Rectal smooth muscle tissue (tissue), 1 donor: Measurements from ENCODE around the gene GPANK1.

Experiments
- H3K27ac ChIP-seq: one replicate; pipeline ENCODE4 v1.7.0; 2013; ENCODE audit warnings: low read depth, low read length, inconsistent platforms
- H3K27me3 ChIP-seq: one replicate; pipeline ENCODE4 v1.7.0; 2013; ENCODE audit warnings: low read length; ENCODE audit not compliant: control insufficient read depth, insufficient read depth
- H3K36me3 ChIP-seq: one replicate; pipeline ENCODE4 v1.7.0; 2013; ENCODE audit warnings: low read length; ENCODE audit not compliant: control insufficient read depth, insufficient read depth
- H3K4me1 ChIP-seq: one replicate; pipeline ENCODE4 v1.7.0; 2013; ENCODE audit warnings: low read length; ENCODE audit not compliant: control insufficient read depth, insufficient read depth
- H3K4me3 ChIP-seq: one replicate; pipeline ENCODE4 v1.7.0; 2013; ENCODE audit warnings: low read length
- H3K9ac ChIP-seq: one replicate; pipeline ENCODE4 v1.7.0; 2013; ENCODE audit warnings: low read length

The GPANK1 gene

GRCh38 chr6:31702819-31703716 is 38.3 kb upstream of the GPANK1 start, which contains the start of gene ABHD16A:
Gene ABHD16A (minus strand): TSS chr6:31703324. CDS start chr6:31703281, 43 bp downstream.
- H3K4me1 ChIP-seq: peaks cover 9% of the 10 kb centered on the region
- no peaks in the 10 kb centered on the region for H3K27me3 ChIP-seq
- H3K36me3 ChIP-seq: peaks cover 9% of the 10 kb centered on the region
- H3K9ac ChIP-seq: peak within 1 kb of the TSS; percentile 97
- peak within 1 kb of the TSS; percentile 99 for H3K27ac ChIP-seq
- peak within 1 kb of the TSS; percentile 89 for H3K4me3 ChIP-seq

DNA sequence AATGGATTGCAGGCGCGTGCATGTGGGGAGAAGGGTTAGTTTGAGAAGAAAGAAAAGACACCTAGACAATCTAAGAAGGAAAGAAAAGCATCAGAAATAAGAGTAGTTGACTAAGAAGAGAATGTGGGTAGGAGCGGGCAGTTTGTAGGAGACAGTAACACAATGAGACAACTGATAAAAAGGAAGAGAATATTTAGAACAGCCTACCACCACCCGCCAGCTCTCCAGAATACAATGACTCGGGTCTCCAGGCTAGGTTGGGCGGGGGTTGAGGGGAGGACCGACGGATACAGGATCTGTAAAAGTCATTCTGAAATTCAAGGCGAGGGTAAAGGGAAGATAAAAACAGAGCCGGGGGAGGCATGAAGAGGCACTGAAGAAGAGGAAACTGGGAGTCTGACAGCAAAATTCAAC is 37.6 kb upstream of the GPANK1 start:
- Histone ChIP-seq H3K4me1 (peaks cover 9% of the 10 kb centered on the region), H3K9ac (peak overlapping the region; percentile 97), H3K4me3 (peak overlapping the region; percentile 89), H3K27me3 (no peaks in the 10 kb centered on the region), H3K27ac (peak overlapping the region; percentile 99), H3K36me3 (peaks cover 9% of the 10 kb centered on the region)

DNA sequence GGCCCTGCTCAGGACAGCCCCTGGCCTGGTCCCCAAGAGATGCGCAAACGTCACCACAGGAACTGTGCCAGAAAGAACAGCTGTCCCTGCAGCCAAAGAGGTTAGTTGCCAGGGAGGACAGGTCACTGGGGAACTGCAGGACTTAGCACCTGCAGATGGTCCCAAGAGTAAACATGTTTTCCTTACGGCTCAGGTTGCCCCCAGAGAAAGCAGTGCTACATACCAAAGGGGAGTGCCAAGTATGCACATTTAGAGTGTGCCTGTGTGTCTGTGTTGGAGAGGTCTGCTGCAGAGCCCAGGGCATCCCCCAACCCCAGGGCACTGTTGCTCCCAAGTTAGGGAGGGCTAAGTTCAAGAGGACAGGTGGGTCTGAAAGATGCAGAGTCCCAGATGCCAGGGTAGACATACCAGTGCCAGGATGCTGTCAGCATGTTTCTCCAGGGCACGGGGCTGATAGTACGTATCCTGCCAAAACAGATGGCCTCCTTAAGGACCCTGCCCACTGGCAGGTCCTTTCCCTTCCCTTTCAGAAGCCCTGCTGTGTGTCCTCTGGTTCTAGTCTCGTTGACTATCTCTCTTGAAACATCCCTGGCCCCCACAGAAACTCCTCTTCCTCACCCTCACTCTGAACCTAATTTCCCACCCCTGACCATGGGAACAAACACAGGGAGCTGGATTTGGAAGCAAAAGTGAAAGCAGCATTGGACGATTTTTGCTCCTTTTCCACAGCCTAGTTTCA is 37.0 kb upstream of the GPANK1 start:
- peak overlapping the region; percentile 99 for H3K27ac ChIP-seq
- H3K36me3 ChIP-seq: peaks cover 11% of the 10 kb centered on the region
- no peaks in the 10 kb centered on the region for H3K27me3 ChIP-seq
- peak overlapping the region; percentile 89 for H3K4me3 ChIP-seq
- peak overlapping the region; percentile 97 for H3K9ac ChIP-seq
- H3K4me1 ChIP-seq: peaks cover 9% of the 10 kb centered on the region

DNA sequence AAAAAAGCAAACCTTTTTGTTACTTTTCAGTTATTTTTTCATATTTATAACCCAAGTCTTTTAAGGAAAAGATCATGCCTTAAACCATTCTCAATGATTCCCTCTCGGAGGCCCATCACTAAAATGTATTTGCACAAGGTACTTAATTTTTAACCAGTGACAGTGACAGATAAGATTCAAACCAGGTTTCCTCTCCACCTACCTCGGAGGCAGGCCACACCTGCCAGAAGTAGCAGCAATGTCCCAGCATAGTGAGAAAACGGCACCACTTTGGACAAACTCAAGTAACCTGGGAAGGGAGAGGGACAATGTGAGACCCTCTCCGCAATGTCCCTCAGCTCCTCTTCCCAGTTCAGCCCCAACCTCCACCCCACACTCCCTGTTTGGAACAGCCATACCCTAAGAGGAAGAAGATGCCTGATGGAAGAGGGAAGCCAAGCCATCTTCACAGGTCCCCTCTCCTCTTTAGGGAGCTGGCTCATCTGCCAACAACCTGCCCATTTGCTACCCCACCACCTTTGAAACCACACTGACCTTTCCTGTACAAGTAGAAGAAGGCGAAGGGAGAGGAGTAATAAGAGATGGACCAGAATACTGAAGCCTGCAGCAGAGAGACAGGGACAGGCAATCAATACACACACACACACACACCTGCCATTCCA is 36.1 kb upstream of the GPANK1 start:
- Histone ChIP-seq H3K9ac (no peak overlapping the region), H3K27ac (no peak overlapping the region), H3K36me3 (peaks cover 12% of the 10 kb centered on the region), H3K4me1 (peaks cover 9% of the 10 kb centered on the region), H3K4me3 (peak overlapping the region; percentile 10), H3K27me3 (no peaks in the 10 kb centered on the region)

DNA sequence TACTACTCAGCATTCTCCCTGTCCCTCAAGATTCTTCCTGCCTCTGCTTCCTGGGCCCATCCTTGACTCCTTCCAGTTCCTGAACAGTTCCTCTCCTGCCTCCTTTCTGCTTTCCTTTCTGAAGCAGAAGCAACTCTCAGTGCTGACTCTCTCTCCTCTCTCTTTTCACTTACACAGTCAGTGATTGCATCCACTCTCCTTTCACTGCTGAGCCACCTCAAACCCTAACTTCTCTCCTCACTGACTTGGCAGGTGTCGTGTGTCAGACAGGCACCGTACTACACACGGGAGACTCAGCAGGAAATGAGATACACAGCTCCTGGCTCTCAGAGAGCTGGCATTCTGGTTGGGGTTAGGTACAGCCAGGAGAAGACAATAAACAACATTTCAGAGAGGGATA is 32.8 kb upstream of the GPANK1 start:
- Histone ChIP-seq H3K4me1 (peaks cover 9% of the 10 kb centered on the region), H3K36me3 (peaks cover 29% of the 10 kb centered on the region), H3K27me3 (no peaks in the 10 kb centered on the region), H3K27ac (no peak overlapping the region), H3K4me3 (no peak overlapping the region), H3K9ac (no peak overlapping the region)

- no peak overlapping the region for H3K9ac ChIP-seq
- H3K36me3 ChIP-seq: peaks cover 39% of the 10 kb centered on the region
- no peaks in the 10 kb centered on the region for H3K27me3 ChIP-seq
- H3K4me3 ChIP-seq: no peak overlapping the region
- H3K4me1 ChIP-seq: no peaks in the 10 kb centered on the region
- H3K27ac ChIP-seq: no peak overlapping the region
Measured at GRCh38 chr6:31693535-31693934, 28.7 kb upstream of the GPANK1 start.

DNA sequence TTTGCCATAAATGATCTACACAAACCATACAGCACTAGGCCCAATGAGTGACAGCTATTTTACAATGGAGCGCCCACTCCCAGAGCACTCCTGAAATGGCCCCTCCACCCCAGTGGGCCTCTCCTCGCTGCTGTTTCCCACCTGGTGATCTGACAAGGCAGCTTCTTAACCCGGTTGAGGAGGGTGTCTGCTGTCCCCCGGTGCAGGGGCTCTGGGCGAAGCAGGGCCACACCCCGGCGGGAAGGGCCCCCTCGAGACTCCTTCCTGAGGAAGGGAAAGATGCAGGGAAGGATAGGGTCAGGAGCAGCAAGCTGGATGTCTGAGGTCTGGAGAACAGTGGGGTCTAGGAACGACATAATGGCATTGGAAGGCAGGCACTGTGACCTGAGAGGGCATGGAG is 28.1 kb upstream of the GPANK1 start:
- H3K27ac ChIP-seq: no peak overlapping the region
- no peaks in the 10 kb centered on the region for H3K4me1 ChIP-seq
- H3K27me3 ChIP-seq: no peaks in the 10 kb centered on the region
- peaks cover 45% of the 10 kb centered on the region for H3K36me3 ChIP-seq
- no peak overlapping the region for H3K4me3 ChIP-seq
- H3K9ac ChIP-seq: no peak overlapping the region

GRCh38 chr6:31692353-31692752 is 27.6 kb upstream of the GPANK1 start:
- H3K27me3 ChIP-seq: no peaks in the 10 kb centered on the region
- H3K27ac ChIP-seq: no peak overlapping the region
- no peaks in the 10 kb centered on the region for H3K4me1 ChIP-seq
- H3K9ac ChIP-seq: no peak overlapping the region
- H3K36me3 ChIP-seq: peaks cover 49% of the 10 kb centered on the region
- no peak overlapping the region for H3K4me3 ChIP-seq

DNA sequence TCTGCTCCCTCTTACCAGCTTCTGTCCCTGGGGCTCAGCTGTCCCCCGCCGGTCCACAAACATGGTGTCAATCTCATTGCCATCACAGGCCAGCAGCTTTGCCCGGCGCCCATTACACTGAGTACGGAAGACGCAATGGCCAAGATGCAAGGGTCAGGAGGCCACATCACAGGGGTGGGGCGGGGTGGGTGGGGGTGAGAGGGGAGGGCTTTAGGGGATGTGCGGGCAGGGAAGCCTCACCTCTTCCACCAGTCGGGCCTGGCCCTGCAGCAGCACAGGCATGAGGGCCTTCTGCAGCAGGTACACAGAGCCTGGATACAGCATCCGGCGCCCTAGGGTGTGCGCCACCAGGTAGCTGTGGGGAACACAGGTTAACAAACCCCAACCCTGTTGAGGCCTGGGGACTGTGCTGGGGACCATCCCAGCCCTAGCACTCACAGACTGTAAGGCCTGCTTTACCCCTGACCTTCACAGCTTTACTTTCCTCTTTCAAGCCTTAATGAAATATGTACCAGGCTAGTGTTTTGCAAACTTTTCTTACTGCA is 26.8 kb upstream of the GPANK1 start:
- H3K4me1 ChIP-seq: no peaks in the 10 kb centered on the region
- no peak overlapping the region for H3K27ac ChIP-seq
- H3K27me3 ChIP-seq: no peaks in the 10 kb centered on the region
- no peak overlapping the region for H3K9ac ChIP-seq
- H3K4me3 ChIP-seq: no peak overlapping the region
- H3K36me3 ChIP-seq: peaks cover 51% of the 10 kb centered on the region

DNA sequence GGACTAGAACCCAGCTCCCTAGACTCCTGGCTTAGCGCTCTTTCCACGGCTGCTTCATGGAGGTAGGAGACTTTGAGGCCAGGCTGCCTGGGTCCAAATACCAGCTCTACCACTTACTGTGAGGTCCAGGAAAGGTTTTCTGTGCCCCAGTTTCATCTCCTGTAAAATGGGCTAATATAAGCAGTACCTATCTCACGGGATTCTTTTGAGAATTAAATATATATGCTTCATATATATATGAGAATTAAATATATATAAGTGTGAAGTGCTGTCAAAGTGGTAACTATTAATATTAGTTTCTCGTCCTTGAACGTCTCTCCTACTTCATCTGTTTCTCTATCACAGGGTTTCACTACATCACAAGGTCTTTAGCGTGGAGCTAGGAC is 26.3 kb upstream of the GPANK1 start:
- H3K27me3 ChIP-seq: no peaks in the 10 kb centered on the region
- H3K9ac ChIP-seq: no peak overlapping the region
- H3K27ac ChIP-seq: no peak overlapping the region
- H3K36me3 ChIP-seq: peaks cover 56% of the 10 kb centered on the region
- no peak overlapping the region for H3K4me3 ChIP-seq
- no peaks in the 10 kb centered on the region for H3K4me1 ChIP-seq

DNA sequence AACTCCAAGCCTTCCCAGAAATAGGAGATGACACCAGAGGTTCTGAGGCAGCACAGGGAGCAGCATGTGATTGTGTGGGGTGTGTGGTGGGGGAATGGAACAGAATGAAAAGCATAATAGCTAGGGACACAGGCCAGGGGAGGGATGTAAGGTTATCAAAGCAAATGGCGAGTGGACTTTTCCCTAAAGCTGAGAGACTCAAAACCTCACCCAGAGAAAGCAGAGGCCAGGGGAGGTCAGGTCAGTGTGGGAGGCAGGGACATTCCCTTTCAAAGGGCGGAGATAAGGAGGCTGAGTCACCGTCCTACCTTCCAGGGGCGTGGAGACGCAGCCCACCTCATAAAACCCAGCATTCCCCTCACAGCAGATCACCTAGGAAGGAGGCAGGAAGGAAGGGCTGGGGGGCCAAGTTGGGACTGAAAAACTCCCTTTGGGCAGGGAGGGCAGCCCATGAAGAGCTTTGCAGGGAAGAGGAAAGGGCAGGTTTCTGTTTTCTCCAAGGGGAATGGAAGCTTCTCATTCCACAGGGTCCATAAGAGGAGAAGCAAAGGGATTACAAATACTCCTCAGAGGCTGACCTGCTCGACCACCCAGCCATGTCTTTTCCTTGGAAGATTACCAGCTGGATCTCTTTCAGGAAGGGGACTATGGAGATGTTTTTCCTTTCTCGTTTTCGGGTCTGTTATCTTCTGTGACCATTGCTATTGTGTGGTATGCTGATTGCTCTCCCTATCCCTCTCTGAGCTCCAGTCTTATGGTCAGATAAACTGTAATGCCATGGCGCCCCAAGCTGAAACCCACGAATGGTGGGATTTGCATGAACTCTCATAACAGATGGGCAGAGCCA is 25.7 kb upstream of the GPANK1 start:
- H3K36me3 ChIP-seq: peaks cover 59% of the 10 kb centered on the region
- H3K27ac ChIP-seq: no peak overlapping the region
- H3K9ac ChIP-seq: no peak overlapping the region

More for the DNA sequence above, 25.7 kb upstream of the GPANK1 start:
- Histone ChIP-seq H3K4me3 (no peak overlapping the region), H3K27me3 (no peaks in the 10 kb centered on the region), H3K4me1 (no peaks in the 10 kb centered on the region)
